GM19035 (cell line): ENCODE data around the gene MYOCD.

Experiments
- ATAC-seq: cut with Tn5 transposase; IDR thresholded peaks from one replicate; pipeline ENCODE4 v1.9.1; 2021; ENCODE audit not compliant: unreplicated experiment

The MYOCD gene

GRCh38 chr17:12744786-12745185 lies 79.1 kb downstream of the MYOCD start:
- no peak for ATAC-seq

GRCh38 chr17:12745486-12745885 lies 79.8 kb downstream of the MYOCD start:
- ATAC-seq = no peak

- no peak for ATAC-seq
Measured at GRCh38 chr17:12756786-12757185, 91.1 kb downstream of the MYOCD start.

GRCh38 chr17:12759090-12759489 lies 93.4 kb downstream of the MYOCD start:
- ATAC-seq = no peak

- no peak for ATAC-seq
Measured at GRCh38 chr17:12765548-12765947, 99.9 kb downstream of the MYOCD start.

- ATAC-seq = no peak
Measured at GRCh38 chr17:12768255-12768654, 102.6 kb downstream of the MYOCD start.

- no peak for ATAC-seq
Measured at GRCh38 chr17:12769981-12770380, 104.3 kb downstream of the MYOCD start.

- ATAC-seq = no peak
Measured at GRCh38 chr17:12773153-12773552, 107.5 kb downstream of the MYOCD start.

- ATAC-seq = peak; percentile 86
Measured at GRCh38 chr17:12789075-12789480, 123.4 kb downstream of the MYOCD start.

GRCh38 chr17:12789481-12790248 lies 124.0 kb downstream of the MYOCD start, which contains the start of gene ARHGAP44:
Gene ARHGAP44 (plus strand): TSS chr17:12789498. CDS start chr17:12789839, 341 bp downstream.
- ATAC-seq = peak; percentile 79

GRCh38 chr17:12790249-12791106 lies 124.8 kb downstream of the MYOCD start:
- ATAC-seq = no peak

GRCh38 chr17:12794919-12795532 lies 129.3 kb downstream of the MYOCD start:
- ATAC-seq = no peak

- ATAC-seq = no peak
Measured at GRCh38 chr17:12800855-12801365, 135.2 kb downstream of the MYOCD start.

GRCh38 chr17:12806630-12807029 lies 140.9 kb downstream of the MYOCD start:
- ATAC-seq = no peak

GRCh38 chr17:12808723-12809122 lies 143.0 kb downstream of the MYOCD start:
- no peak for ATAC-seq

- ATAC-seq = no peak
Measured at GRCh38 chr17:12812877-12813276, 147.2 kb downstream of the MYOCD start.

- ATAC-seq = no peak
Measured at GRCh38 chr17:12813664-12814063, 148.0 kb downstream of the MYOCD start.

GRCh38 chr17:12814718-12815117 lies 149.0 kb downstream of the MYOCD start:
- ATAC-seq = no peak

GRCh38 chr17:12815642-12816141 lies 150.0 kb downstream of the MYOCD start:
- peak; percentile 100 for ATAC-seq
